Measurements from ENCODE around the gene WSB1. TPM values are rescaled to one million over a fixed set of nuclear protein-coding genes. Genes with fewer than 3 reads are reported as not detected.

Gene WSB1
- total and polyA plus RNA-seq, 2 of the 8 experiments (the other 6 are each of a cell fraction or from before 2014, with no cell fraction given): 113 to 140 TPM

GRCh38 chr17:27257031-27257357 is 36.9 kb upstream of the WSB1 start:
- H2AK5ac ChIP-seq (ENCODE audit: low read depth, low read length): no peak overlapping the region
- WGBS, 2 experiments (ENCODE audit: extremely low coverage in 1 of 2, insufficient coverage in 1 of 2, insufficient read length in 1 of 2, insufficient replicate concordance in 2 of 2, low coverage in 1 of 2, low lambda C conversion rate in 2 of 2, missing lambda C conversion rate in 1 of 2): 91% methylated on average over 4 of the region's 4 CpGs; no CpG with 5 or more reads in 1 of the 2 experiments
- CTCF ChIA-PET (ENCODE audit: partially characterized antibody): interaction anchor here (1.4 to 2.3 kb wide), 3 partner anchors 12 to 123 kb away, joined by 3 to 11 read pairs (median 4); no protein-coding TSS in a partner anchor
- H3K56ac ChIP-seq (replicated peaks; ENCODE audit: insufficient read length, low read depth, low read length): no peak overlapping the region
- no peak for TF ChIP-seq EZH2 (IDR thresholded peaks at IDR 0.05; ENCODE audit: low read depth, low read length, severe bottlenecking)
- TF ChIP-seq POLR2AphosphoS5 (IDR thresholded peaks at IDR 0.05; ENCODE audit: low read depth, low read length): no peak
- TF ChIP-seq BRCA1 (IDR thresholded peaks at IDR 0.05; ENCODE audit: low read depth, low read length): no peak
- TF ChIP-seq KDM5A (IDR thresholded peaks at IDR 0.05; ENCODE audit: low read length): no peak
- no peak for TF ChIP-seq RXRA (IDR thresholded peaks at IDR 0.05; ENCODE audit: insufficient read depth, low read depth, low read length)
- no peak for TF ChIP-seq TBP (IDR thresholded peaks at IDR 0.05; ENCODE audit: low read depth, low read length)
- no peak for TF ChIP-seq SUZ12 (IDR thresholded peaks at IDR 0.05; ENCODE audit: low read length)
- H3K9ac ChIP-seq (replicated peaks in 1 of 4; ENCODE audit: extremely low read depth in 1 of 4, low read depth in 3 of 4, low read length in 3 of 4): no peak overlapping the region
- H2BK120ac ChIP-seq (replicated peaks; ENCODE audit: low read depth, low read length): no peak overlapping the region
- no peaks in the 10 kb centered on the region; a peak in 1 of 8 replicates for H3K36me3 ChIP-seq (ENCODE audit: control insufficient read depth in 2 of 4, insufficient read depth in 4 of 4, low read length in 3 of 4)
- H2BK12ac ChIP-seq (ENCODE audit: low read depth, low read length): no peak overlapping the region
- H2AFZ ChIP-seq (ENCODE audit: low read length): no peak overlapping the region
- no peak overlapping the region for H4K91ac ChIP-seq (replicated peaks; ENCODE audit: insufficient read length, low read length)
- H3K23ac ChIP-seq (ENCODE audit: insufficient read length): no peak overlapping the region
- H4K8ac ChIP-seq (ENCODE audit: extremely low read depth, insufficient read depth, low read length): no peak overlapping the region
- no peaks in the 10 kb centered on the region for H3K79me1 ChIP-seq (ENCODE audit: low read depth, low read length)
- no peaks in the 10 kb centered on the region for H3K23me2 ChIP-seq (ENCODE audit: low read depth, low read length)
- no peak overlapping the region for H3K18ac ChIP-seq (ENCODE audit: extremely low read depth, low read length)
- H2BK15ac ChIP-seq (ENCODE audit: low read length): no peak overlapping the region
- H3K4me2 ChIP-seq (ENCODE audit: insufficient read depth in 1 of 2, low read depth in 2 of 2, low read length in 2 of 2): no peak overlapping the region
- FAIRE-seq: no peak
- H2BK20ac ChIP-seq (ENCODE audit: low read length): no peak overlapping the region
- no peaks in the 10 kb centered on the region for H3K4me1 ChIP-seq (replicated peaks in 1 of 4; ENCODE audit: control insufficient read depth in 3 of 4, insufficient read depth in 4 of 4, low read length in 3 of 4)
- DNase-seq (ENCODE audit: low read depth in 1 of 2, low spot score in 2 of 2): no peak
- H4K5ac ChIP-seq (ENCODE audit: insufficient read length, low read depth, low read length): no peak overlapping the region
- no peak overlapping the region for H3K4ac ChIP-seq (replicated peaks; ENCODE audit: insufficient read length, low read depth, low read length)
- H3K27me3 ChIP-seq (replicated peaks in 1 of 4; ENCODE audit: control insufficient read depth in 3 of 4, extremely low read depth in 1 of 4, insufficient read depth in 3 of 4, low read length in 3 of 4): no peaks in the 10 kb centered on the region
- no peaks in the 10 kb centered on the region for H3K79me2 ChIP-seq (ENCODE audit: control insufficient read depth in 1 of 2, insufficient read depth in 2 of 2, low read length in 2 of 2)
- no peak overlapping the region for H2BK5ac ChIP-seq (ENCODE audit: low read depth, low read length)
- no peak overlapping the region for H3K27ac ChIP-seq (ENCODE audit: low read depth, low read length)
- no peaks in the 10 kb centered on the region for H3K9me3 ChIP-seq (ENCODE audit: insufficient read depth in 2 of 2, low read depth in 1 of 2, low read length in 1 of 2)
- no peak overlapping the region for H3K4me3 ChIP-seq (ENCODE audit: extremely low read depth in 1 of 4, insufficient read depth in 2 of 4, low read depth in 3 of 4, low read length in 4 of 4)
- POLR2A ChIA-PET (ENCODE audit: partially characterized antibody): no interaction called here
- H4K20me1 ChIP-seq (replicated peaks in 1 of 2; ENCODE audit: control insufficient read depth in 1 of 2, insufficient read depth in 2 of 2, low read length in 2 of 2): no peaks in the 10 kb centered on the region
- H3K14ac ChIP-seq (ENCODE audit: insufficient read length): no peak overlapping the region

Measured in H1 (cell line).